GM10248 (cell line): ENCODE measurements around the gene NSUN2.

Experiments used
- CTCF ChIA-PET: fragments of 300-600 bp; sonication (Branson Sonifier 250); formaldehyde crosslinking; extraction: SDS; loops from one replicate; lab custom pipeline; 2021; ENCODE audit warnings: antibody characterized with exemption; lab: Yijun Ruan, JAX
- POLR2A ChIA-PET: fragments of 350-650 bp; sonication (Branson Sonifier 250); formaldehyde crosslinking; extraction: SDS; loops from one replicate; lab custom pipeline; 2020; ENCODE audit warnings: antibody characterized with exemption; lab: Yijun Ruan, JAX
- DNase-seq: peaks from one replicate; pipeline ENCODE4 v3.0.0; 2012; ENCODE audit errors: extremely low spot score
- TF ChIP-seq, protein P1 (sequence below): IDR thresholded peaks from 2 replicates; pipeline ENCODE4 v1.5.1; 2012; ENCODE audit warnings: mild to moderate bottlenecking, low read depth; ENCODE audit errors: extremely low read depth, missing control alignments, control extremely low read depth

NSUN2 gene

DNA sequence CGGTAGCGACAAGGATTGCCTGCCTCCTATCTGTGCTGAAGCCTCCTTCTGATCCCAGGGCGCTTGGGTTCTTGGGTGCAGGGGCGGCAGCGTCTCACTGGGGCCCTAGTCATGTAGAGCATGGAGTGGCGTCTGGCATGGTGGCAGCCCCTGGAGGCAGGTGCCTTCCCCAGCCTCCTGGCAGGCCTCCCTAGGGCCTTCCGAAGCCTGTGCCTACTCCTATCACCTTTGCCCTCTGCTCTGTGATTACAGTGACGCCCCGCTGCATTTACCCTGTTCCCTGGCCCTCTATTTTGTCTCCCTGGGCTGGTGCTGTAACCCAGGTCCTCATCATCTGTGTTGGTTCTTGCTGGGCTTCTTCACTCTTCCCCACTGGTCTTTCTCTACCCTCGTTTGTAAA, 4.2 kb upstream of the NSUN2 start:
- no peak for DNase-seq
- POLR2A ChIA-PET: no interaction called here
- CTCF ChIA-PET: interaction anchor here (1.4 kb wide), 1 partner anchor 15 kb away, joined by 5 read pairs; no protein-coding TSS in a partner anchor

DNA sequence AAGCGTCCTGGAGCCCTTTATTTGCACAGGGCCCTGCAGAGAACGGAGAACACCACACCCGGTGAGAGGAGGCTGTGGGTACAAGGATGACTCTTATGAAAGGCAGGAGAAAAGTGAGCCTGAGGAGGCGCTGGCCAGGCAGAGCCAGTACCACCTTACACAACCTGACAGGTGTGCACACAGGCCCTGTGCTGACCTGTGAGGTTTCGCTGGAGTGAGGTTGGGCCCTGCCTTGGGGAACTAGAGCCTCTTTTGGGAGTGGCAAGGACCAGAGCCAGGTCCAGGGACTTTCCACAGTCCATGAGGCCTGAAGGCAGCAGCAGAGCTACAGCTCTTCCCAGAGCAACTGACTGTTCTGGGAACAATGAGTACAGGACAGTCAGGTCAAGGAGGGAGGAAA, 3.4 kb upstream of the NSUN2 start:
- ChIA-PET POLR2A (no interaction called here), CTCF (interaction anchor here (1.0 to 1.4 kb wide), 2 partner anchors 16 to 109 kb away, joined by 4 to 5 read pairs; no protein-coding TSS in a partner anchor)
- TF ChIP-seq, protein P1, sequence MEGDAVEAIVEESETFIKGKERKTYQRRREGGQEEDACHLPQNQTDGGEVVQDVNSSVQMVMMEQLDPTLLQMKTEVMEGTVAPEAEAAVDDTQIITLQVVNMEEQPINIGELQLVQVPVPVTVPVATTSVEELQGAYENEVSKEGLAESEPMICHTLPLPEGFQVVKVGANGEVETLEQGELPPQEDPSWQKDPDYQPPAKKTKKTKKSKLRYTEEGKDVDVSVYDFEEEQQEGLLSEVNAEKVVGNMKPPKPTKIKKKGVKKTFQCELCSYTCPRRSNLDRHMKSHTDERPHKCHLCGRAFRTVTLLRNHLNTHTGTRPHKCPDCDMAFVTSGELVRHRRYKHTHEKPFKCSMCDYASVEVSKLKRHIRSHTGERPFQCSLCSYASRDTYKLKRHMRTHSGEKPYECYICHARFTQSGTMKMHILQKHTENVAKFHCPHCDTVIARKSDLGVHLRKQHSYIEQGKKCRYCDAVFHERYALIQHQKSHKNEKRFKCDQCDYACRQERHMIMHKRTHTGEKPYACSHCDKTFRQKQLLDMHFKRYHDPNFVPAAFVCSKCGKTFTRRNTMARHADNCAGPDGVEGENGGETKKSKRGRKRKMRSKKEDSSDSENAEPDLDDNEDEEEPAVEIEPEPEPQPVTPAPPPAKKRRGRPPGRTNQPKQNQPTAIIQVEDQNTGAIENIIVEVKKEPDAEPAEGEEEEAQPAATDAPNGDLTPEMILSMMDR: no peak
- no peak for DNase-seq

More for the DNA sequence above, 4.2 kb upstream of the NSUN2 start:
- TF ChIP-seq, protein P1: no peak

DNA sequence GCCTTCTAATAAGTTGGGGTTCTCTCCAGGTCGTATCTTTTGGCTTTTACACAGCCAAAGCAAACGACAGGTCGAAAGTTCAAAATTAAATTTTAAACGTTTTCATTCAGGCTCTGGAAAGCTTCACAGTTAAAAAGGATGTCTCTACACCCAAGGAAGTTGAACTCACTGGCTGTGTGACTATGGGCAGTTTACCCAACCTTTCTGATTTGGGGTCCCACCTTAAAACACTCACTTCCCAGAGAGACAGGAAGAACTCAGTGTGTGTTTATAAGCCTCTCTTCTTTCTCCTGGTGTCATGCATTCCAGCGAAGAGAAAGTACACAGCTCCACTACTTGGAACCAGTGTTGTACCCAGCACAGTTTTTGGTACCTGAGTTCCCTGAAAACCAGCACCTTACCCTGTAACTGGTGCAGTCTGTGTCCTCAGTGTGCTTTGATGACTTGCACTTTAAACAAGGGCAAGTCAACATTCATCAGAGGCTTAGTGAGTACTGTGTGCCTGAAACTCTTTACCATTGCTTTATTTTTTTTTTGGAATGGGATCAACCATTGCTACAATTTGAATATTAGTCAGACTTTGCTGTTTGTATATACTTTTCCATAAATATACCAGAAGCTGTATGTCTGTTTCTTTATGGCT, 2.1 kb upstream of the NSUN2 start:
- TF ChIP-seq, protein P1: no peak
- ChIA-PET CTCF (interaction anchor here (1.0 kb wide), 1 partner anchor 111 kb away, joined by 4 read pairs; no protein-coding TSS in a partner anchor), POLR2A (no interaction called here)
- DNase-seq: no peak

DNA sequence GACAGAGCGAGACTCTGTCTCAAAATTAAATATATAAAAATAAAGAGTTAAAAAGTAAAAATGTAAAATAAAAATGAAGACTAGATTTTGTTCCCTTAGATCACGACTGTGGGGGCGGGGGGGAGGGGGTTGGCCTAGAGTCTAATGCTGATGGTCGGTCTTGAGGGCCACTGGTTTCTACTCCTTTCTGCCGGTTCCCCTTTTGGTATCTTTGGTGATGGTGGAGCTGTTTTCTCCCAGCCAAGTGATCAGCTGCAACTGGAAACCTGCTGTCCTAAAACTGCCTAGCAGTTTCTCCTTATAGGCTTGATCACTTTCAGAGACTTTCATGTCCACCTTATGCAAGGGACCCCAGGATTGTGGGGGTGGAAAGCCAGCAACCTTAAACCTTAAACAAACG, 1.5 kb upstream of the NSUN2 start:
- DNase-seq: peak; percentile 56
- TF ChIP-seq, protein P1: no peak
- CTCF ChIA-PET: no interaction called here
- POLR2A ChIA-PET: no interaction called here

DNA sequence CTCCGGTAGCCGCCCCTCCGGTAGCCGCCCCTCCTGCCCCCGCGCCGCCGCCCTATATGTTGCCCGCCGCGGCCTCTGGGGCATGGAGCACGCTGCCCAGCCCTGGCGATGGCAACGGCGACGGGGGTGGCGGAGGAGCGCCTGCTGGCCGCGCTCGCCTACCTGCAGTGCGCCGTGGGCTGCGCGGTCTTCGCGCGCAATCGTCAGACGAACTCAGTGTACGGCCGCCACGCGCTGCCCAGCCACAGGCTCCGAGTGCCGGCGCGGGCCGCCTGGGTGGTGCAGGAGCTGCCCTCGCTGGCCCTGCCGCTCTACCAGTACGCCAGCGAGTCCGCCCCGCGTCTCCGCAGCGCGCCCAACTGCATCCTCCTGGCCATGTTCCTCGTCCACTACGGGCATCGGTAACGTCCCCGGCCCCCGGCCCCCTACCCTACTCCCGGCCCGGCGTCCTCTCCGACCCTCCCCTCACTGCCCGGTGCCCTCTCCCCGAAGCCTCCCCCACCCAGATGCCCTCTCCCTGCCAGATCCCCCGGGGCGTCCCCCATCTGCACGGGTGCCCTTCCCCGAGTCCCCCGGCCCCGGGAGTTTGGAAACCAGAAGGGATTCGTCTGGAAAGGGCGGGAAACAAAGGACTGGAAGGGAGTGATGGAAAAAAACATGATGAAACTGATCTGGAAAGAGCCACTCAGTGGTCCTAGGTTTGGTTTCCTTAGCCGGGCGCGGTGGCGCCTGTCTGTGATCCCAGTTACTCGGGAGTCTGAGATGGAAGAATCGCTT, 813 bp upstream of the NSUN2 start:
- no peak for DNase-seq
- ChIA-PET CTCF (interaction anchor here (0.8 to 3.0 kb wide), 5 partner anchors 21 to 116 kb away, joined by 3 to 12 read pairs (median 4); no protein-coding TSS in a partner anchor), POLR2A (interaction anchor here (0.7 to 1.5 kb wide), 2 partner anchors 9 to 15 kb away, joined by 3 to 4 read pairs; no protein-coding TSS in a partner anchor)
- TF ChIP-seq, protein P1: no peak

DNA sequence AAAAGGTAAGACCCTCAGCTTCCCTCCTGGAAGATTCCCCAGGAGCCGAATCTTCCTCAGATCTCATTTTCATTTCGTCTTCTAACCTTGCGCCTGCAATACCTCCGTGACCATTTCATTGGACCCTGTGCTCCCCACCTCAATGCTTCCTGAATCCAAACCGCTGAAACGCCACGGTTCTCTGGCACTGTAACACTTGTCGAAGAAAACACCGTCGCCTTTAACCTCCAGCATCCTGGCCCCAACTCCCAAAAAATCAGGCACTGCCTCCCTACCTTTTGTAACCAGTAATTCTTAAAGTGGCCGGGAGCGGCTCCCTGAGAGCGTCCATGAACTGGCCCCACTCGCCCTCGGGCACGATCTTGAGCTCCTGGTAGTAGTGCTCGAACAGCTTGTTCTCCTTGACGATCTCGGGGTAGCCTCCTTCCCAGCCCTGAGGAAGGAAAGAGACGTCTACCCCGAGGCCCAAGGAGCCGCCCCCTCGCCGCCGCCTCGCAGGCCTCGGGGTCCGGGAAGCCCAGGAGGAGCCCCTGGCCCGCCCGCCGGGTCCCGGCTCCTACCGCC, 438 bp downstream of the NSUN2 start:
- ChIA-PET CTCF (interaction anchor here (1.0 to 3.0 kb wide), 7 partner anchors 10 to 117 kb away, joined by 3 to 12 read pairs (median 4); no protein-coding TSS in a partner anchor), POLR2A (interaction anchor here (1.5 kb wide), 1 partner anchor 8 kb away, joined by 4 read pairs; no protein-coding TSS in a partner anchor)
- TF ChIP-seq, protein P1: peak; percentile 4
- no peak for DNase-seq
